GM12874 (cell line): ENCODE results near the gene RNASE8.

Experiments used
- TF ChIP-seq, protein P1 (sequence below): IDR thresholded peaks from 2 replicates; pipeline ENCODE4 v1.5.1; 2011; ENCODE audit warnings: low read depth, mild to moderate bottlenecking, control low read depth, low read length, moderate library complexity; ENCODE audit not compliant: insufficient read depth

Gene RNASE8

DNA sequence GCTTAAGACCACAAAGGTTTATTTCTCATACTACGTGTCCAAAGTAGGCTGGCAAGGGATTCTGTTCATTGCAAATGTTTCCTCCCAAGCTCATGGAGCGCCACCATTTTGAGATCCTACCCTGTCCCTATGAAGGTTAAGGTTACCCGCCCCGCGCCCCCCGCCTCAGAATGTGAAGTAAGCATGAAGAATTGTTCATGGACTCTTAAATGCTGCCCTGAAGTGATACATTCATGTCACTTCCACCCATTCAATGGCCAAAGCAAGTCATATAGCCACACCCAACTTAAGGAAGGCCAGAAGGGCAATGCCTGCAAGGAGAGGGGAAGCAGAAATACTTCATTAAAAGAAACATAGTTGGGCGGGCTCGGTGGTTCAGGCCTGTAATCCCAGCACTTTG, 47.5 kb downstream of the RNASE8 start:
- TF ChIP-seq, protein P1, sequence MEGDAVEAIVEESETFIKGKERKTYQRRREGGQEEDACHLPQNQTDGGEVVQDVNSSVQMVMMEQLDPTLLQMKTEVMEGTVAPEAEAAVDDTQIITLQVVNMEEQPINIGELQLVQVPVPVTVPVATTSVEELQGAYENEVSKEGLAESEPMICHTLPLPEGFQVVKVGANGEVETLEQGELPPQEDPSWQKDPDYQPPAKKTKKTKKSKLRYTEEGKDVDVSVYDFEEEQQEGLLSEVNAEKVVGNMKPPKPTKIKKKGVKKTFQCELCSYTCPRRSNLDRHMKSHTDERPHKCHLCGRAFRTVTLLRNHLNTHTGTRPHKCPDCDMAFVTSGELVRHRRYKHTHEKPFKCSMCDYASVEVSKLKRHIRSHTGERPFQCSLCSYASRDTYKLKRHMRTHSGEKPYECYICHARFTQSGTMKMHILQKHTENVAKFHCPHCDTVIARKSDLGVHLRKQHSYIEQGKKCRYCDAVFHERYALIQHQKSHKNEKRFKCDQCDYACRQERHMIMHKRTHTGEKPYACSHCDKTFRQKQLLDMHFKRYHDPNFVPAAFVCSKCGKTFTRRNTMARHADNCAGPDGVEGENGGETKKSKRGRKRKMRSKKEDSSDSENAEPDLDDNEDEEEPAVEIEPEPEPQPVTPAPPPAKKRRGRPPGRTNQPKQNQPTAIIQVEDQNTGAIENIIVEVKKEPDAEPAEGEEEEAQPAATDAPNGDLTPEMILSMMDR: no peak

DNA sequence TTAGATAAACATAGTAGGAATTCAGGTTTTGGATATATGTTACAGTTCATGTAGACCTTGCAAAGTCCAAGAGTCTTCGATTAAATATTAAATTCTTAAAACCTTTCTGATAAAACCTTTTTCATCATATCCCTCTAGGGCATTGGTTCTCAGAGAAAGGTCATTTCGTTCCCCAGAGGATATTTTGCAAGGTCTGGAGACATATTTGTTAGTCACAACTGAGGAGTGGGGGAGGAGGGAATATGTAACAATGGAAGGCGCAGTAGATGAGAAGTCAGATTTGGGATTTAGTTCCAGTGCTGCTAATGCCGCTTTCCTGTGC, 48.5 kb downstream of the RNASE8 start:
- TF ChIP-seq, protein P1: no peak

DNA sequence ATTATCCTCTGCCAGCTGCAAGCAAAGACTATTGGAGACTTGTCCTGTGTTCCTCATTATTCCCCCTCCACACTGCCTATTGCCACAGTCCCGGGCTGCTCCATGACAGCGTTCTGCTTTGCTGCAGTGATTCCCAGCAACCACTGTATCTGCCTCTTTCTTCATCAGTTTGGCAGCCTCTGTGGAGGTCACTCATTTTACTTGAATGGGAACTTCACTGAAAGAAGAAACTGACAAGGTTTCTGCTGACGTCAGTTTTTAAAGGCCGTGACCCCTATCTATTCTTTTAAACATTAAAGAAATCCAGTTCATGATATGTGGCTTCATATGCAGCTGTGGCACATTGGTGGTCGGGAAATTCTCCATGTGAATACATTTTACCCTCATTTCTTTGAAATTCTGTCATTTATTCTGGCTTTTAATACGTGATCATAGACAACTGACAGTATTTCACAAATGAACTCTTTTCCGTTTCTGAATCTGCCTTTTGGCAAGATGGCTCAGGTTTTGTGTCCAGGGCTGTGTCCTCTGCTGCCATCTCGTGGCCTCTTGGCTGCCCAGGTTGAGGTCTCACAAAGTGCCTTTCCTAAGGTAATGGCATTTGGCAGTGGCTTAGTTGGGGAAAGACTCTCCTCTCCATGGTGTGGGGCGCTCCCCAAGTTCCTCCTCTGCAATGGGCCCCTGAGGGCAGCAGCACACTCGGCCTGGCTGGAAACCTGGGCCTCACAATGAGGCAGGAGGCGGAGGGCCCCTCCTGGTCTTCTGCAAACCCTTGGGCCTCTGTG, 49.1 kb downstream of the RNASE8 start:
- TF ChIP-seq, protein P1: peak; percentile 87

- TF ChIP-seq, protein P1: no peak
Measured at GRCh38 chr14:21107283-21107800, 49.7 kb downstream of the RNASE8 start.
